Measurements from ENCODE around the gene TIMM23B.
"Not testable (repeated sequence)": the region's sequence is repeated elsewhere in the genome, so short reads cannot be mapped to it uniquely, and the experiment has no call there.

TIMM23B gene

DNA sequence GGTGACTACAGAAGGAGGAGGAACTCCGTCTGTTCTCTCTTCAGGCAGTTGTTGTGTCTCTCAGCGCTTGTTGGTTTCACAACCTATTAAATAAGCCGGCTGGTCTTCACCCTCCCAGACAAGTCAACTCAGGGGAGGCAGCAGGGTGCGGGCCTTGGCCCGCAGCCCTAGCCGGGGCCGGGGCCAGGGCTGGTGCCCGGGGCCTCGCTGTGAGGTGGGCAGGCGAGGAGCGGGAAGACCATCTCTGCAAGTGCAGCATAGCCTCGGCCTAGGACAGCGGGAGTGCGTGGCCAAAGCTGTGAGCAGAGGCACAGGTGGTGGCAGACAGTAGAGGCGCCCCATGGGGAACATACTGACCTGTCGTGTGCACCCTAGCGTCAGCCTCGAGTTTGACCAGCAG lies 46.5 kb downstream of the TIMM23B start, which contains the start of gene AGAP6:
Gene AGAP6, plus strand, starts transcription at position 31 of the 400 bp plus-strand sequence. Its CDS starts 310 bp downstream, at position 341.
- not testable (repeated sequence) for H3K4me3 ChIP-seq (ENCODE audit: low read length); DNase-seq (ENCODE audit: low read depth); H3K27me3 ChIP-seq (replicated peaks; ENCODE audit: control insufficient read depth, insufficient read depth, low read length); H3K9me3 ChIP-seq (ENCODE audit: control insufficient read depth, low read length); H3K36me3 ChIP-seq (ENCODE audit: control insufficient read depth, insufficient read depth, low read length, severe bottlenecking); H3K4me1 ChIP-seq (ENCODE audit: control insufficient read depth, insufficient read depth, low read length); H3K9ac ChIP-seq (ENCODE audit: low read length)

DNA sequence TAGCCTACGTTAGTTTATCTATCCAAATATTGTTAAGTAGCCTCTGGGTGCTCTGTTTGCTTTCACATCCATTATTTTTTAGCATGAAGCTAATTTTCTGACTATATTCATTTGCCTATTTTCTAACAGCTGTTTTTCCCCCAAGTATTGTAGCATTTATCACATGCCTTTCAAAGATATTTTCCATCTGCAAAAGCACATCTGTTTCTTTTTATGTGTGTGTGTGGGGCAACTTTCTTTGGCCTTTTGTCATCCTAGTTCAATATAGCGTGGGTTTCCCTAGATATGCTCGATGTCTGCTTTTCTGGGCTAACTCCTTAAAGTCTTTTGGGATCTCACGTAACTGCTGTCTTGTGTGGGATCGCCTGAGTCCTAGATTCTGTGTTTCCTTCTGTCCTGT lies 53.5 kb downstream of the TIMM23B start:
- not testable (repeated sequence) for H3K9me3 ChIP-seq (ENCODE audit: control insufficient read depth, low read length); H3K4me1 ChIP-seq (ENCODE audit: control insufficient read depth, insufficient read depth, low read length)
- DNase-seq (ENCODE audit: low read depth): peak; percentile 38

GRCh38 chr10:50014024-50014423 lies 72.2 kb downstream of the TIMM23B start:
- not testable (repeated sequence) for DNase-seq (ENCODE audit: low read depth)

More for the DNA sequence above, 53.5 kb downstream of the TIMM23B start:
- not testable (repeated sequence) for H3K9ac ChIP-seq (ENCODE audit: low read length); H3K36me3 ChIP-seq (ENCODE audit: control insufficient read depth, insufficient read depth, low read length, severe bottlenecking); H3K27me3 ChIP-seq (replicated peaks; ENCODE audit: control insufficient read depth, insufficient read depth, low read length); H3K4me3 ChIP-seq (ENCODE audit: low read length)

GRCh38 chr10:50015596-50016220 lies 73.9 kb downstream of the TIMM23B start:
- not testable (repeated sequence) for H3K27me3 ChIP-seq (replicated peaks; ENCODE audit: control insufficient read depth, insufficient read depth, low read length); H3K4me3 ChIP-seq (ENCODE audit: low read length); H3K9ac ChIP-seq (ENCODE audit: low read length); DNase-seq (ENCODE audit: low read depth); H3K36me3 ChIP-seq (ENCODE audit: control insufficient read depth, insufficient read depth, low read length, severe bottlenecking); H3K9me3 ChIP-seq (ENCODE audit: control insufficient read depth, low read length)
- peaks cover 11% of the 10 kb centered on the region for H3K4me1 ChIP-seq (ENCODE audit: control insufficient read depth, insufficient read depth, low read length)

More at GRCh38 chr10:50014024-50014423, 72.2 kb downstream of the TIMM23B start:
- not testable (repeated sequence) for H3K9me3 ChIP-seq (ENCODE audit: control insufficient read depth, low read length); H3K9ac ChIP-seq (ENCODE audit: low read length); H3K4me3 ChIP-seq (ENCODE audit: low read length); H3K27me3 ChIP-seq (replicated peaks; ENCODE audit: control insufficient read depth, insufficient read depth, low read length); H3K36me3 ChIP-seq (ENCODE audit: control insufficient read depth, insufficient read depth, low read length, severe bottlenecking)
- H3K4me1 ChIP-seq (ENCODE audit: control insufficient read depth, insufficient read depth, low read length): peaks cover 11% of the 10 kb centered on the region

DNA sequence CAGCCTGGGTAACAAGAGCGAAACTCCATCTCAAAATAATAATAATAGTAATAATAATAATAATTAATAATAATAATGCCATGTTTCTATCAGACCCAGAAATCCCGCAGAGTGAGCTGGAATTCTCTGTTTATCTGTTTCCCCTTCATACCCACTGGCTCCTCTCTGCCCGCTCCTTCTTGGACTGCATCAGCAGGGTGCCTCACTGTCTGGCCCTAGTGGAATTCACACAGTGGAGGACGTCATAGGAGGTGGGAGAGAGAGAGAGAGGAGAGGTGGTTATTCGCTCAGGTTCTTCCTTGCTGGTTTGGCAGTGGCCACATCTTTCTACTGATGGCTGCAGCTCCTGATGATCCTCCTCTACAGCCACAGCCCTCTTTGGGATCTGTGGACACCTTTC lies 75.1 kb downstream of the TIMM23B start:
- DNase-seq (ENCODE audit: low read depth); H3K4me3 ChIP-seq (ENCODE audit: low read length); H3K27me3 ChIP-seq (replicated peaks; ENCODE audit: control insufficient read depth, insufficient read depth, low read length); H3K9ac ChIP-seq (ENCODE audit: low read length); H3K9me3 ChIP-seq (ENCODE audit: control insufficient read depth, low read length); H3K36me3 ChIP-seq (ENCODE audit: control insufficient read depth, insufficient read depth, low read length, severe bottlenecking): not testable (repeated sequence)
- H3K4me1 ChIP-seq (ENCODE audit: control insufficient read depth, insufficient read depth, low read length): peaks cover 11% of the 10 kb centered on the region

- not testable (repeated sequence) for H3K27me3 ChIP-seq (replicated peaks; ENCODE audit: control insufficient read depth, insufficient read depth, low read length); H3K36me3 ChIP-seq (ENCODE audit: control insufficient read depth, insufficient read depth, low read length, severe bottlenecking); H3K9ac ChIP-seq (ENCODE audit: low read length); H3K9me3 ChIP-seq (ENCODE audit: control insufficient read depth, low read length); DNase-seq (ENCODE audit: low read depth); H3K4me3 ChIP-seq (ENCODE audit: low read length)
- H3K4me1 ChIP-seq (ENCODE audit: control insufficient read depth, insufficient read depth, low read length): peaks cover 11% of the 10 kb centered on the region
These were observed 75.8 kb downstream of the TIMM23B start for GRCh38 chr10:50017646-50018045.

DNA sequence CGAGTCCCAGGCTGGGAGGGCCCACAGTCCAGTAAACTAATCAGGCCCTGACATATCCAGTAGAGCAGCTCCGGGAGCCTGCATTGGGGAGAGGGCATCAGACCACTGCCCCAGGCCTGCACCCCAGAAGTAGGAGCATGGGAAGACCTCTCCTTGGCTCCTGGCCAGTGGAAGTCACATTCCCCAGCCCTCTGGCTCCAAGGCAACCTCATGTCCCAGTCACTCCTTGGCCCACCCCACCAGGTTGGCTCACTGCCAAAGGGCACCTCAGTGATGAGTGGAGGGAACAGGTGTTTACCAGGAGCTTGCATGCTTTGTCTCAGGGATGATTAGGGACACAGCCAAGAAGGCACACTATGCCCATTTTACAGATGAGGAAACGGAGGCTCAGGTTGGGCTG lies 77.4 kb downstream of the TIMM23B start:
- H3K4me3 ChIP-seq (ENCODE audit: low read length); DNase-seq (ENCODE audit: low read depth); H3K9me3 ChIP-seq (ENCODE audit: control insufficient read depth, low read length); H3K9ac ChIP-seq (ENCODE audit: low read length); H3K36me3 ChIP-seq (ENCODE audit: control insufficient read depth, insufficient read depth, low read length, severe bottlenecking); H3K27me3 ChIP-seq (replicated peaks; ENCODE audit: control insufficient read depth, insufficient read depth, low read length): not testable (repeated sequence)
- H3K4me1 ChIP-seq (ENCODE audit: control insufficient read depth, insufficient read depth, low read length): peaks cover 11% of the 10 kb centered on the region

GRCh38 chr10:50020451-50021024 lies 78.7 kb downstream of the TIMM23B start:
- H3K9me3 ChIP-seq (ENCODE audit: control insufficient read depth, low read length); H3K9ac ChIP-seq (ENCODE audit: low read length); H3K27me3 ChIP-seq (replicated peaks; ENCODE audit: control insufficient read depth, insufficient read depth, low read length); DNase-seq (ENCODE audit: low read depth); H3K36me3 ChIP-seq (ENCODE audit: control insufficient read depth, insufficient read depth, low read length, severe bottlenecking); H3K4me3 ChIP-seq (ENCODE audit: low read length): not testable (repeated sequence)
- H3K4me1 ChIP-seq (ENCODE audit: control insufficient read depth, insufficient read depth, low read length): peaks cover 11% of the 10 kb centered on the region

DNA sequence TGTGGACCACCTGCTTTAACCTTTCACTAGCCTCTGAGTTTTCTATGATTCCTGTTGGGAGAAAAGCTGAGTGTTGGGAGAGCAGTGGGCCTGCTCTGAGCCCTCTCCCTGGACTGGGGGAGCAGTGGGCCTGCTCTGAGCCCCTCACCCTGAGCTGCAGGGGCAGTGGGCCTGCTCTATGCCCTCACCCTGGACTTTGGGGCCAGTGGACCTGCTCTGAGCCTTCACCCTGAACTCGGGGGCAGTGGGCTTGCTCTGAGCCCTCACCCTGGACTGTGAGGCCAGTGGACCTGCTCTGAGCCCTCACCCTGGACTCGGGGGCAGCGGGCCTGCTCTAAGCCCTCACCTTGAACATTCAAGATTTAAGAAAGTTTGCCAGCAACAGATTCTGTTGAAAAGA lies 79.8 kb downstream of the TIMM23B start:
- Histone ChIP-seq H3K4me1 (ENCODE audit: control insufficient read depth, insufficient read depth, low read length) (peaks cover 5% of the 10 kb centered on the region), H3K27me3 (replicated peaks; ENCODE audit: control insufficient read depth, insufficient read depth, low read length) (peaks cover 18% of the 10 kb centered on the region), H3K9me3 (ENCODE audit: control insufficient read depth, low read length) (no peaks in the 10 kb centered on the region), H3K9ac (ENCODE audit: low read length) (no peak overlapping the region), H3K36me3 (ENCODE audit: control insufficient read depth, insufficient read depth, low read length, severe bottlenecking) (no peaks in the 10 kb centered on the region), H3K4me3 (ENCODE audit: low read length) (no peak overlapping the region)
- no peak for DNase-seq (ENCODE audit: low read depth)
